Esophagus mucosa (tissue), 1 donor: ENCODE data around the gene CISH. TPM values are rescaled to one million over a fixed set of nuclear protein-coding genes. Genes with fewer than 3 reads are reported as not detected.

Experiments used
- ATAC-seq: fragments of 200-7000 bp; cut with Tn5 transposase; one replicate; pipeline ENCODE4 v1.9.1; 2020
- total RNA-seq: library from RNA; stranded (reverse); gene quantifications from one replicate; pipeline ENCODE4 v1.2.4, GENCODE V29; 2023
- donor health status: DM: yes; HTN: yes; CAD: no.

CISH gene
- total RNA-seq, 1 donor from 2014 or later: 4.8 TPM

GRCh38 chr3:50592568-50592967, 19.0 kb downstream of the CISH start:
- peak; percentile 42 for ATAC-seq

GRCh38 chr3:50591196-50591741, 20.3 kb downstream of the CISH start:
- ATAC-seq: peak; percentile 51

- ATAC-seq: no peak
These were observed 22.7 kb downstream of the CISH start for GRCh38 chr3:50588759-50589433.

- ATAC-seq: no peak
These were observed 23.5 kb downstream of the CISH start for GRCh38 chr3:50587806-50588758.

GRCh38 chr3:50587373-50587772, 24.2 kb downstream of the CISH start:
- no peak for ATAC-seq

GRCh38 chr3:50586763-50587070, 24.9 kb downstream of the CISH start:
- ATAC-seq: no peak

GRCh38 chr3:50585919-50586762, 25.4 kb downstream of the CISH start:
- ATAC-seq: no peak

- ATAC-seq: no peak
These were observed 27.2 kb downstream of the CISH start for GRCh38 chr3:50584391-50584790.

GRCh38 chr3:50583897-50584296, 27.7 kb downstream of the CISH start:
- ATAC-seq: no peak

- no peak for ATAC-seq
These were observed 29.5 kb downstream of the CISH start for GRCh38 chr3:50582083-50582482.

- no peak for ATAC-seq
These were observed 30.1 kb downstream of the CISH start for GRCh38 chr3:50581459-50581842.

- no peak for ATAC-seq
These were observed 30.7 kb downstream of the CISH start for GRCh38 chr3:50580683-50581458.

- no peak for ATAC-seq
These were observed 34.2 kb downstream of the CISH start for GRCh38 chr3:50577348-50577747.

- ATAC-seq: peak; percentile 55
These were observed 36.2 kb downstream of the CISH start for GRCh38 chr3:50575372-50575771.

- no peak for ATAC-seq
These were observed 37.1 kb downstream of the CISH start for GRCh38 chr3:50574444-50574831.

GRCh38 chr3:50573566-50574443, 37.8 kb downstream of the CISH start:
- ATAC-seq: no peak

GRCh38 chr3:50572801-50573371, 38.7 kb downstream of the CISH start:
- ATAC-seq: no peak

- peak; percentile 63 for ATAC-seq
These were observed 39.4 kb downstream of the CISH start for GRCh38 chr3:50572158-50572557.

GRCh38 chr3:50571486-50571885, 40.1 kb downstream of the CISH start:
- no peak for ATAC-seq

GRCh38 chr3:50570508-50571279, 40.9 kb downstream of the CISH start:
- no peak for ATAC-seq
